ENCODE data around the gene SCUBE1.

- TF ChIP-seq POLR2A (IDR thresholded peaks at IDR 0.05; ENCODE audit: low read depth) (no peak), CTCF (IDR thresholded peaks at IDR 0.05) (no peak)
These were observed 23.3 kb downstream of the SCUBE1 start for GRCh38 chr22:43319661-43320486.
